Activated T-helper 2 cell treated with anti-CD3 and anti-CD28 coated beads, Interferon-gamma antibody, Interleukin-2, Interleukin-4, amounts not matched to agents 10 μg/mL and 5 μg/mL and 100 μg/mL, durations not matched to agents 14 hours and 24 hours and 36 hours (primary cell): Measurements from ENCODE around the gene LRRC32. TPM values are rescaled to one million over a fixed set of nuclear protein-coding genes. Genes with fewer than 3 reads are reported as not detected.

Source experiments
- DNase-seq: peaks from one replicate; pipeline ENCODE4 v3.0.0; 2021; ENCODE audit warnings: low spot score
- H3K27ac Mint-ChIP-seq: one replicate; pipeline ENCODE4 v1.8.0; 2021; ENCODE audit warnings: mixed read lengths
- H3K27me3 Mint-ChIP-seq: one replicate; pipeline ENCODE4 v1.8.0; 2021; ENCODE audit warnings: low read depth, mixed read lengths
- H3K36me3 Mint-ChIP-seq: one replicate; pipeline ENCODE4 v1.8.0; 2021; ENCODE audit warnings: low read depth, mixed read lengths
- H3K4me1 Mint-ChIP-seq: one replicate; pipeline ENCODE4 v1.8.0; 2021; ENCODE audit warnings: low read depth, mixed read lengths
- H3K4me3 Mint-ChIP-seq: one replicate; pipeline ENCODE4 v1.8.0; 2021; ENCODE audit warnings: low read depth, mild to moderate bottlenecking, moderate library complexity, mixed read lengths
- H3K9me3 Mint-ChIP-seq: one replicate; pipeline ENCODE4 v1.8.0; 2021; ENCODE audit warnings: mixed read lengths
- intact Hi-C: fragments of 100-400 bp; cut with micrococcal nuclease; formaldehyde crosslinking; loops from one replicate; pipeline ENCODE4 v1.15.1; 2023
- total RNA-seq: library from RNA; stranded (reverse); gene quantifications from 2 replicates; pipeline ENCODE4 v1.2.3, GENCODE V29; 2022

LRRC32 gene
- total RNA-seq, 1 donor from 2014 or later: 26.7 TPM

GRCh38 chr11:76706667-76707066, 36.1 kb upstream of the LRRC32 start:
- Mint-ChIP-seq H3K27me3 (peaks cover 9% of the 10 kb centered on the region), H3K27ac (no peak overlapping the region), H3K9me3 (no peaks in the 10 kb centered on the region), H3K36me3 (no peaks in the 10 kb centered on the region), H3K4me1 (no peaks in the 10 kb centered on the region), H3K4me3 (no peak overlapping the region)
- no peak for DNase-seq
- intact Hi-C loops: no loop called here

- H3K36me3 Mint-ChIP-seq: no peaks in the 10 kb centered on the region
- intact Hi-C loops: no loop called here
- H3K27me3 Mint-ChIP-seq: peaks cover 9% of the 10 kb centered on the region
- no peak overlapping the region for H3K27ac Mint-ChIP-seq
- no peak for DNase-seq
- no peaks in the 10 kb centered on the region for H3K9me3 Mint-ChIP-seq
- H3K4me1 Mint-ChIP-seq: no peaks in the 10 kb centered on the region
- H3K4me3 Mint-ChIP-seq: no peak overlapping the region
Observed at GRCh38 chr11:76705826-76706225, 35.3 kb upstream of the LRRC32 start.

GRCh38 chr11:76704171-76704948, 33.8 kb upstream of the LRRC32 start:
- Mint-ChIP-seq H3K4me1 (peaks cover 4% of the 10 kb centered on the region), H3K27me3 (peaks cover 9% of the 10 kb centered on the region), H3K9me3 (no peaks in the 10 kb centered on the region), H3K27ac (no peak overlapping the region), H3K4me3 (no peak overlapping the region), H3K36me3 (no peaks in the 10 kb centered on the region)
- intact Hi-C loops: no loop called here
- no peak for DNase-seq

GRCh38 chr11:76703707-76704106, 33.2 kb upstream of the LRRC32 start:
- DNase-seq: no peak
- intact Hi-C loops: no loop called here
- Mint-ChIP-seq H3K9me3 (no peaks in the 10 kb centered on the region), H3K4me1 (peaks cover 4% of the 10 kb centered on the region), H3K4me3 (no peak overlapping the region), H3K27me3 (peaks cover 9% of the 10 kb centered on the region), H3K27ac (no peak overlapping the region), H3K36me3 (no peaks in the 10 kb centered on the region)

GRCh38 chr11:76702336-76703128, 32.0 kb upstream of the LRRC32 start:
- Mint-ChIP-seq H3K9me3 (no peaks in the 10 kb centered on the region), H3K27ac (no peak overlapping the region), H3K4me1 (peaks cover 4% of the 10 kb centered on the region), H3K36me3 (no peaks in the 10 kb centered on the region), H3K27me3 (peaks cover 9% of the 10 kb centered on the region), H3K4me3 (no peak overlapping the region)
- intact Hi-C loops: no loop called here
- DNase-seq: no peak

- no peak overlapping the region for H3K27ac Mint-ChIP-seq
- H3K4me1 Mint-ChIP-seq: peaks cover 4% of the 10 kb centered on the region
- H3K27me3 Mint-ChIP-seq: peaks cover 9% of the 10 kb centered on the region
- H3K36me3 Mint-ChIP-seq: no peaks in the 10 kb centered on the region
- intact Hi-C loops: no loop called here
- DNase-seq: no peak
- H3K9me3 Mint-ChIP-seq: no peaks in the 10 kb centered on the region
- no peak overlapping the region for H3K4me3 Mint-ChIP-seq
Observed at GRCh38 chr11:76701294-76702040, 30.9 kb upstream of the LRRC32 start.

GRCh38 chr11:76700177-76701100, 29.9 kb upstream of the LRRC32 start:
- peaks cover 10% of the 10 kb centered on the region for H3K4me1 Mint-ChIP-seq
- DNase-seq: no peak
- intact Hi-C loops: no loop called here
- no peak overlapping the region for H3K4me3 Mint-ChIP-seq
- peaks cover 9% of the 10 kb centered on the region for H3K27me3 Mint-ChIP-seq
- no peaks in the 10 kb centered on the region for H3K36me3 Mint-ChIP-seq
- no peak overlapping the region for H3K27ac Mint-ChIP-seq
- H3K9me3 Mint-ChIP-seq: no peaks in the 10 kb centered on the region

GRCh38 chr11:76699451-76700091, 29.0 kb upstream of the LRRC32 start:
- Mint-ChIP-seq H3K9me3 (no peaks in the 10 kb centered on the region), H3K27ac (no peak overlapping the region), H3K4me1 (peaks cover 13% of the 10 kb centered on the region), H3K4me3 (no peak overlapping the region), H3K27me3 (peaks cover 7% of the 10 kb centered on the region), H3K36me3 (no peaks in the 10 kb centered on the region)
- intact Hi-C loops: no loop called here
- no peak for DNase-seq

- no peak for DNase-seq
- Mint-ChIP-seq H3K36me3 (no peaks in the 10 kb centered on the region), H3K4me3 (no peak overlapping the region), H3K27ac (no peak overlapping the region), H3K4me1 (peaks cover 13% of the 10 kb centered on the region), H3K27me3 (peaks cover 3% of the 10 kb centered on the region), H3K9me3 (no peaks in the 10 kb centered on the region)
- intact Hi-C loops: no loop called here
Observed at GRCh38 chr11:76698321-76699043, 27.9 kb upstream of the LRRC32 start.

GRCh38 chr11:76696756-76697155, 26.2 kb upstream of the LRRC32 start:
- H3K9me3 Mint-ChIP-seq: no peaks in the 10 kb centered on the region
- H3K4me1 Mint-ChIP-seq: peaks cover 13% of the 10 kb centered on the region
- H3K4me3 Mint-ChIP-seq: no peak overlapping the region
- H3K36me3 Mint-ChIP-seq: no peaks in the 10 kb centered on the region
- H3K27ac Mint-ChIP-seq: no peak overlapping the region
- intact Hi-C loops: no loop called here
- no peak for DNase-seq
- H3K27me3 Mint-ChIP-seq: peaks cover 7% of the 10 kb centered on the region

- Mint-ChIP-seq H3K36me3 (no peaks in the 10 kb centered on the region), H3K9me3 (no peaks in the 10 kb centered on the region), H3K4me1 (peaks cover 13% of the 10 kb centered on the region), H3K4me3 (no peak overlapping the region), H3K27me3 (peaks cover 9% of the 10 kb centered on the region), H3K27ac (no peak overlapping the region)
- DNase-seq: no peak
- intact Hi-C loops: no loop called here
Observed at GRCh38 chr11:76695771-76696170, 25.2 kb upstream of the LRRC32 start.
